K562 (cell line): Measurements from ENCODE around the gene FRMD5. TPM values are rescaled to one million over a fixed set of nuclear protein-coding genes. Genes with fewer than 3 reads are reported as not detected.
A peak's percentile ranks its signal among the peaks of the same experiment; 100 is the strongest.

ENCODE experiments used
- ARNT ChIP-seq, 2 experiments: fragments of 450-650 bp; IDR thresholded peaks; 2 replicates each; pipeline ENCODE4 v1.6.1; 2016; ENCODE audit warnings: mild to moderate bottlenecking in 1 of 2
- DDX20 ChIP-seq: fragments of 450-650 bp; IDR thresholded peaks from 2 replicates; pipeline ENCODE4 v1.6.1; 2016; ENCODE audit warnings: missing genetic modification characterization, low read depth, mild to moderate bottlenecking, missing compliant biosample characterization, moderate library complexity
- ELF2 ChIP-seq: fragments of 250-450 bp; sonication (Bioruptor Pico); IDR thresholded peaks from 2 replicates; pipeline ENCODE4 v1.5.0; 2021; ENCODE audit warnings: mild to moderate bottlenecking
- EZH2 ChIP-seq: IDR thresholded peaks from 2 replicates; pipeline ENCODE4 v1.6.1; 2012; ENCODE audit warnings: low read depth, mild to moderate bottlenecking, inconsistent platforms, low read length, borderline replicate concordance
- FOS ChIP-seq: IDR thresholded peaks from 3 replicates; pipeline ENCODE4 v1.6.1; 2011; ENCODE audit not compliant: insufficient read length; ENCODE audit errors: extremely low read depth
- FOXA3 ChIP-seq, 2 experiments: fragments of 450-650 bp in 1 of 2; sonication (generic) in 1 of 2; formaldehyde crosslinking; IDR thresholded peaks in 1 of 2; conservative IDR thresholded peaks in 1 of 2; 2 replicates each; pipeline versions ENCODE4 v1.4.0 to v1.8.0; 2020 to 2022; ENCODE audit warnings: mild to moderate bottlenecking in 2 of 2, missing genetic modification reagents in 1 of 2
- FOXJ2 ChIP-seq: fragments of 200-800 bp; sonication (Bioruptor generic); IDR thresholded peaks from 2 replicates; pipeline ENCODE4 v1.6.1; 2016; ENCODE audit warnings: missing genetic modification characterization, missing compliant biosample characterization
- MAZ ChIP-seq, 2 experiments: fragments of 450-650 bp in 1 of 2; sonication (generic) in 1 of 2; formaldehyde crosslinking; IDR thresholded peaks in 1 of 2; conservative IDR thresholded peaks in 1 of 2; 2 replicates each; pipeline versions ENCODE4 v1.4.0 to v1.5.0; 2020; ENCODE audit warnings: mild to moderate bottlenecking in 1 of 2, missing genetic modification reagents in 1 of 2
- MYBL2 ChIP-seq, 2 experiments: fragments of 450-650 bp in 1 of 2; sonication (generic) in 1 of 2; formaldehyde crosslinking in 1 of 2; IDR thresholded peaks; 2 replicates each; pipeline versions ENCODE4 v1.6.1 to v1.8.1; 2017 to 2022; ENCODE audit warnings: borderline replicate concordance in 1 of 2, inconsistent platforms in 1 of 2, low read depth in 1 of 2, mild to moderate bottlenecking in 1 of 2, missing genetic modification reagents in 1 of 2, moderate library complexity in 1 of 2
- POLR2AphosphoS5 ChIP-seq: IDR thresholded peaks from 2 replicates; pipeline ENCODE4 v1.6.1; 2011; ENCODE audit warnings: mild to moderate bottlenecking, low read depth, low read length, moderate library complexity; ENCODE audit not compliant: control insufficient read depth, insufficient read depth
- POU5F1 ChIP-seq: fragments of 150-350 bp; IDR thresholded peaks from 2 replicates; pipeline ENCODE4 v1.6.1; 2014; ENCODE audit warnings: borderline replicate concordance, low read length, low read depth, mild to moderate bottlenecking; ENCODE audit not compliant: partially characterized antibody
- SRF ChIP-seq, 2 experiments: fragments of 250-450, 450-650 bp in 1 of 2; sonication (Bioruptor Pico) in 1 of 2; sonication (generic) in 1 of 2; formaldehyde crosslinking; IDR thresholded peaks; 2 replicates each; pipeline versions ENCODE4 v1.5.0 to v1.5.1; 2020 to 2022; ENCODE audit warnings: mild to moderate bottlenecking in 1 of 2, missing genetic modification reagents in 1 of 2
- ZNF586 ChIP-seq: fragments of 450-650 bp; formaldehyde crosslinking; conservative IDR thresholded peaks from 2 replicates; pipeline ENCODE4 v1.4.0; 2020; ENCODE audit warnings: mild to moderate bottlenecking, moderate library complexity
- ZNF644 ChIP-seq: fragments of 200-800 bp; sonication (Bioruptor generic); IDR thresholded peaks from 2 replicates; pipeline ENCODE4 v1.6.1; 2016; ENCODE audit warnings: low read depth, missing genetic modification characterization, missing compliant biosample characterization
- polyA plus RNA-seq, 8 experiments: library from polyadenylated mRNA; depleted of rRNA in 4 of 8; stranded (reverse) in 5 of 8; unstranded in 3 of 8; fragments of >200 nt; fragmentation: Nextera tagmentation in 2 of 8; fragmentation: Illumina TruSeq in 1 of 8; extraction: Ambion mirVana in 2 of 8; extraction: Trizol in 1 of 8; gene quantifications; 2 replicates each; pipeline versions ENCODE4 v1.2.1 to v1.2.3, GENCODE V29; 2011 to 2014; ENCODE audit warnings: inconsistent platforms in 1 of 8, missing spikeins in 1 of 8
- total RNA-seq, 7 experiments: library from RNA; depleted of rRNA in 6 of 7; stranded (reverse); fragments of >200 nt in 6 of 7; fragmentation: Illumina TruSeq in 2 of 7; extraction: Trizol in 2 of 7; gene quantifications; 2 replicates each; pipeline versions ENCODE4 v1.2.1 to v1.2.3, GENCODE V29; 2011 to 2021; ENCODE audit warnings: low replicate concordance in 1 of 7
- TF ChIP-seq, protein P1 (sequence below): IDR thresholded peaks from 3 replicates; pipeline ENCODE4 v1.6.1; 2011; ENCODE audit warnings: borderline replicate concordance, mild to moderate bottlenecking, moderate library complexity; ENCODE audit not compliant: insufficient read length; ENCODE audit errors: extremely low read depth
- TF ChIP-seq, protein P2 (sequence below): fragments of 450-650 bp; IDR thresholded peaks from 2 replicates; pipeline ENCODE4 v1.6.1; 2016; ENCODE audit warnings: mild to moderate bottlenecking
- TF ChIP-seq, protein P3 (sequence below): sonication (generic); formaldehyde crosslinking; IDR thresholded peaks from 2 replicates; pipeline ENCODE4 v1.8.0; 2022; ENCODE audit warnings: missing genetic modification reagents, mild to moderate bottlenecking, moderate library complexity, borderline replicate concordance
- TF ChIP-seq, protein P4 (sequence below): fragments of 450-650 bp; IDR thresholded peaks from 2 replicates; pipeline ENCODE4 v1.6.1; 2016; ENCODE audit warnings: low read depth, mild to moderate bottlenecking, moderate library complexity

FRMD5 gene
- total and polyA plus RNA-seq, 9 of the 15 experiments (the other 6 are each of a cell fraction or from before 2014, with no cell fraction given), result 0.13 to 0.38 TPM; not detected in 7

DNA sequence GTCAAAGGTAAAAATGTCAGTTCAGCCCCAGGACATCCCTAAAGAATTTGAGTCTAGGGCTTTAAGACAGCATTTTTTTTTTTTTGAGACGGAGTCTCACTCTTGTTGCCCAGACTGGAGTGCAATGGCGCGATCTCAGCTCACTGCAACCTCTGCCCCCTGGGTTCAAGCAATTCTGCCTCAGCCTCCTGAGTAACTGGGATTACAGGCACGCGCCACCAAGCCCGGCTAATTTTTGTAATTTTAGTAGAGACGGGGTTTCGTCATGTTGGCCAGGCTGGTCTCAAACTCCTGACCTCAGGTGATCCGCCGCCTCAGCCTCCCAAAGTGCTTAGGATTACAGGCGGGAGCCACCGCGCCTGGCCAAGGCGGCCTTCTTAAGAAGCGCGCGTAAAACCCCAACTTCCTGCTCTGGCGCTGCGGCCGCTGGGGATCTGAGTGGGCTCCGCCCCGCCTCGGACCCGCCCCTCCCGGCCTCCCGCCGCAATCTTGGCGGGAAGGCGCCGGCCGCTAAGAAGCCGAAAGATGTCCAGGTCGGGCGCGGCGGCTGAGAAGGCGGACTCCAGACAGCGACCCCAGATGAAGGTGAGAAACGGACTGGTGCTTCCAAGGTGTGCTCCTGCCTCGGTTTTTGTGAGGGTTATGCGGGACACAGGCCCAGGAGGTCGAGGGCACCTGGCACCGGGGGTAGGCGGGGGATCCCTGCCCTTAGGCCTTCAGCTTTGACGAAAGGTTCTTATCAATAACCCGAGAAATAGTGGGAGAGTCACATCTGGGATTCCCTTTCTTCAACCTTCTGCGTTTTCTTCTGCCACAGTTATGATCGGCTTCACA is 368.3 kb downstream of the FRMD5 start, which contains the start of gene WDR76 (continued):
- TF ChIP-seq FOXJ2 (no peak), POLR2AphosphoS5 (peak; percentile 81), FOXA3 (CRISPR knock-in tag; conservative IDR thresholded peaks at IDR 0.05 in 1 of 2, IDR thresholded peaks at IDR 0.05 in 1 of 2) (peak in 1 of 2 experiments; percentile 84; a peak in 2 of 4 replicates), MAZ (CRISPR knock-in tag; conservative IDR thresholded peaks at IDR 0.05 in 1 of 2, IDR thresholded peaks at IDR 0.05 in 1 of 2) (peak; percentile 55 to 85; a peak in 3 of 4 replicates), ARNT (IDR thresholded peaks at IDR 0.05) (0 out of 4 replicates have a peak, but pooled peaks of 1 of the 2 experiments have one; percentile 16), ELF2 (CRISPR knock-in tag) (0 out of 2 replicates have a peak, but pooled peaks have one; percentile 42), ZNF644 (tag) (no peak), MYBL2 (IDR thresholded peaks at IDR 0.05; ENCODE audit: low read depth) (no peak), MYBL2 (CRISPR knock-in tag; IDR thresholded peaks at IDR 0.05; ENCODE audit: borderline replicate concordance) (no peak), ZNF586 (CRISPR knock-in tag) (no peak), DDX20 (tag) (no peak), EZH2 (no peak), SRF (CRISPR knock-in tag; IDR thresholded peaks at IDR 0.05) (peak in 1 of 2 experiments; percentile 69; a peak in 2 of 4 replicates), POU5F1 (no peak), FOS (no peak)
- TF ChIP-seq, protein P1, sequence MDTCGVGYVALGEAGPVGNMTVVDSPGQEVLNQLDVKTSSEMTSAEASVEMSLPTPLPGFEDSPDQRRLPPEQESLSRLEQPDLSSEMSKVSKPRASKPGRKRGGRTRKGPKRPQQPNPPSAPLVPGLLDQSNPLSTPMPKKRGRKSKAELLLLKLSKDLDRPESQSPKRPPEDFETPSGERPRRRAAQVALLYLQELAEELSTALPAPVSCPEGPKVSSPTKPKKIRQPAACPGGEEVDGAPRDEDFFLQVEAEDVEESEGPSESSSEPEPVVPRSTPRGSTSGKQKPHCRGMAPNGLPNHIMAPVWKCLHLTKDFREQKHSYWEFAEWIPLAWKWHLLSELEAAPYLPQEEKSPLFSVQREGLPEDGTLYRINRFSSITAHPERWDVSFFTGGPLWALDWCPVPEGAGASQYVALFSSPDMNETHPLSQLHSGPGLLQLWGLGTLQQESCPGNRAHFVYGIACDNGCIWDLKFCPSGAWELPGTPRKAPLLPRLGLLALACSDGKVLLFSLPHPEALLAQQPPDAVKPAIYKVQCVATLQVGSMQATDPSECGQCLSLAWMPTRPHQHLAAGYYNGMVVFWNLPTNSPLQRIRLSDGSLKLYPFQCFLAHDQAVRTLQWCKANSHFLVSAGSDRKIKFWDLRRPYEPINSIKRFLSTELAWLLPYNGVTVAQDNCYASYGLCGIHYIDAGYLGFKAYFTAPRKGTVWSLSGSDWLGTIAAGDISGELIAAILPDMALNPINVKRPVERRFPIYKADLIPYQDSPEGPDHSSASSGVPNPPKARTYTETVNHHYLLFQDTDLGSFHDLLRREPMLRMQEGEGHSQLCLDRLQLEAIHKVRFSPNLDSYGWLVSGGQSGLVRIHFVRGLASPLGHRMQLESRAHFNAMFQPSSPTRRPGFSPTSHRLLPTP, result no peak
- TF ChIP-seq, protein P2, sequence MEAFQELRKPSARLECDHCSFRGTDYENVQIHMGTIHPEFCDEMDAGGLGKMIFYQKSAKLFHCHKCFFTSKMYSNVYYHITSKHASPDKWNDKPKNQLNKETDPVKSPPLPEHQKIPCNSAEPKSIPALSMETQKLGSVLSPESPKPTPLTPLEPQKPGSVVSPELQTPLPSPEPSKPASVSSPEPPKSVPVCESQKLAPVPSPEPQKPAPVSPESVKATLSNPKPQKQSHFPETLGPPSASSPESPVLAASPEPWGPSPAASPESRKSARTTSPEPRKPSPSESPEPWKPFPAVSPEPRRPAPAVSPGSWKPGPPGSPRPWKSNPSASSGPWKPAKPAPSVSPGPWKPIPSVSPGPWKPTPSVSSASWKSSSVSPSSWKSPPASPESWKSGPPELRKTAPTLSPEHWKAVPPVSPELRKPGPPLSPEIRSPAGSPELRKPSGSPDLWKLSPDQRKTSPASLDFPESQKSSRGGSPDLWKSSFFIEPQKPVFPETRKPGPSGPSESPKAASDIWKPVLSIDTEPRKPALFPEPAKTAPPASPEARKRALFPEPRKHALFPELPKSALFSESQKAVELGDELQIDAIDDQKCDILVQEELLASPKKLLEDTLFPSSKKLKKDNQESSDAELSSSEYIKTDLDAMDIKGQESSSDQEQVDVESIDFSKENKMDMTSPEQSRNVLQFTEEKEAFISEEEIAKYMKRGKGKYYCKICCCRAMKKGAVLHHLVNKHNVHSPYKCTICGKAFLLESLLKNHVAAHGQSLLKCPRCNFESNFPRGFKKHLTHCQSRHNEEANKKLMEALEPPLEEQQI, result no peak
- TF ChIP-seq, protein P3, sequence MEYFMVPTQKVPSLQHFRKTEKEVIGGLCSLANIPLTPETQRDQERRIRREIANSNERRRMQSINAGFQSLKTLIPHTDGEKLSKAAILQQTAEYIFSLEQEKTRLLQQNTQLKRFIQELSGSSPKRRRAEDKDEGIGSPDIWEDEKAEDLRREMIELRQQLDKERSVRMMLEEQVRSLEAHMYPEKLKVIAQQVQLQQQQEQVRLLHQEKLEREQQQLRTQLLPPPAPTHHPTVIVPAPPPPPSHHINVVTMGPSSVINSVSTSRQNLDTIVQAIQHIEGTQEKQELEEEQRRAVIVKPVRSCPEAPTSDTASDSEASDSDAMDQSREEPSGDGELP (CRISPR knock-in tag), result peak; percentile 90
- TF ChIP-seq, protein P4, sequence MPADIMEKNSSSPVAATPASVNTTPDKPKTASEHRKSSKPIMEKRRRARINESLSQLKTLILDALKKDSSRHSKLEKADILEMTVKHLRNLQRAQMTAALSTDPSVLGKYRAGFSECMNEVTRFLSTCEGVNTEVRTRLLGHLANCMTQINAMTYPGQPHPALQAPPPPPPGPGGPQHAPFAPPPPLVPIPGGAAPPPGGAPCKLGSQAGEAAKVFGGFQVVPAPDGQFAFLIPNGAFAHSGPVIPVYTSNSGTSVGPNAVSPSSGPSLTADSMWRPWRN, result peak; percentile 26; the same call in 1 of the 2 replicates
